Measurements from ENCODE around the gene ZYG11A. TPM values are rescaled to one million over a fixed set of nuclear protein-coding genes. Genes with fewer than 3 reads are reported as not detected.
"Not testable (repeated sequence)": the region's sequence is repeated elsewhere in the genome, so short reads cannot be mapped to it uniquely, and the experiment has no call there.

ZYG11A gene
- polyA plus RNA-seq, 2 donors = 0.51 to 0.79 TPM

DNA sequence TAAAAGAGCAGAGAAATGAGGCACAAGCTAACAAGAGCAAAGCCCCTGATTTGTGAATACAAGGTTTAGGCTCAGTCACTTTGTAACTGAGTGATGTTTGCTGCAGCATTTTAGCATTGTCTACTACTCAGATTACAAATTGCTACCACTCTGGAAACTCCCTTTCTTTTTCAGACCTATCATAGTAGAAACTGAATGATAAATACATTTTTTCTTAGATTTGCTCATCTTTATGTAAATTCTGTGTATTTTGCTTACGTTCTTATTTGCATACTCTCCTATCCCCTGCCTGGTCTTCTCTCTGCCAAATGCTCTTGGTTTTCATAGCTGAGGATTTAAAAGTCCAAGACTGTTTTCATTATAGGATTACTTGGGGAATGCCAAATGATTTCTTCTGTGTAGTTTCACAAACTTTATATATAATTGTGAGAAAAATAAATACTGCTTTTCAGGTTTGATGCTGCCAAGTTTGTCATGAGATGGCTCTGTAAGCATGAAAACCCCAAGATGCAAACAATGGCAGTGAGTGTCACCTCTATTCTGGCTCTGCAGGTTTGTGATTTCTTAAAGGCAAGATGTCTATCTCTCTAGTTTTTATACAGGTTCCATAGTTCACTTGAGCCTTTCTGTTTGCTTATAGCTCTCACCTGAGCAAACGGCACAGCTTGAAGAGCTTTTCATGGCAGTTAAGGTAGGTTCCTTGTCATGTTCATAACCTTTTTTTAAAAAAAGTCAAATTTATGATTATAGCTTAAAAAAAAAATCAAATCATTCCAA lies 24.7 kb downstream of the ZYG11A start:
- Histone ChIP-seq H3K36me3 (ENCODE audit: control insufficient read depth in 2 of 2, insufficient read depth in 2 of 2, low read length in 1 of 2) (no peaks in the 10 kb centered on the region), H3K4me3 (ENCODE audit: low read depth in 1 of 2, low read length in 2 of 2) (no peak overlapping the region), H3K27ac (ENCODE audit: low read depth in 2 of 2, low read length in 1 of 2) (no peak overlapping the region), H3K4me1 (ENCODE audit: control insufficient read depth in 2 of 2, insufficient read depth in 2 of 2, low read length in 1 of 2) (no peaks in the 10 kb centered on the region), H3K9me3 (ENCODE audit: control insufficient read depth in 2 of 2, insufficient read depth in 1 of 2, low read depth in 1 of 2, low read length in 1 of 2) (no peaks in the 10 kb centered on the region), H3K27me3 (ENCODE audit: control insufficient read depth in 1 of 2, insufficient read depth in 2 of 2, low read length in 2 of 2) (no peaks in the 10 kb centered on the region)
- 55 to 66% methylated on average over 2 of the region's 2 CpGs for WGBS, 2 donors

DNA sequence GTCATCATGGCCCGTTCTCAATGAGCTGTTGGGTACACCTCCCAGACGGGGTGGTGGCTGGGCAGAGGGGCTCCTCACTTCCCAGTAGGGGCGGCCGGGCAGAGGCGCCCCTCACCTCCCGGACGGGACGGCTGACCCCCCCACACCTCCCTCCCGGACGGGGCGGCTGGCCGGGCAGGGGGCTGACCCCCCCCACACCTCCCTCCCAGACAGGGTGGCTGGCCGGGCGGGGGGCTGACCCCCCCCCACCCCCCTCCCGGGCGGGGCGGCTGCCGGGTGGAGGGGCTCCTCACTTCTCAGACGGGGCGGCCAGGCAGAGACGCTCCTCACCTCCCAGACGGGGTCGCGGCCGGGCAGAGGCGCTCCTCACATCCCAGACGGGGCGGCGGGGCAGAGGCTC lies 27.2 kb downstream of the ZYG11A start:
- not testable (repeated sequence) for H3K4me3 ChIP-seq (ENCODE audit: low read depth in 1 of 2, low read length in 2 of 2); H3K9me3 ChIP-seq (ENCODE audit: control insufficient read depth in 2 of 2, insufficient read depth in 1 of 2, low read depth in 1 of 2, low read length in 1 of 2); H3K27ac ChIP-seq (ENCODE audit: low read depth in 2 of 2, low read length in 1 of 2); H3K36me3 ChIP-seq (ENCODE audit: control insufficient read depth in 2 of 2, insufficient read depth in 2 of 2, low read length in 1 of 2); H3K4me1 ChIP-seq (ENCODE audit: control insufficient read depth in 2 of 2, insufficient read depth in 2 of 2, low read length in 1 of 2); H3K27me3 ChIP-seq (ENCODE audit: control insufficient read depth in 1 of 2, insufficient read depth in 2 of 2, low read length in 2 of 2)
- 94 to 97% methylated on average over 12 to 28 of the region's 29 CpGs for WGBS, 2 donors

DNA sequence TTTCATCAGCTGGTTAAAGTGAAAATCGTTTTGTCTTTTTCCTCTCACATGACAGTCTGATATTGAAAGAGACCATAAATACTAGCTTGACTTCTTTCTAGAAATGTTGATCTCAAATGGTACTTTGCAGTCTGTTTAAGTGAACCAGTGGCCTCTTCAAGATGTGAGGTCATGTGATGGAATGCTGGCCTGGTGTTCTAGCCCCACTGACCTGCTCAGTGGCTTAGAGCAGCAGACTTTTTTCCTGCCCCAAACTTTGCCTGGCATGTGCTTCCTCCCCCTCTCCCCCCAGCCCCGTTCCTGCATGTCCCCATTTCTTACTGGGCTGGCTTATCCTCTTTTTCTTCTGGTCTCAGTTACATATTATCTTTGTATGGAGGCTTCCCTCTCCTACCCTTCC lies 34.3 kb downstream of the ZYG11A start:
- no peak overlapping the region for H3K27ac ChIP-seq (ENCODE audit: low read depth in 2 of 2, low read length in 1 of 2)
- no peaks in the 10 kb centered on the region for H3K36me3 ChIP-seq (ENCODE audit: control insufficient read depth in 2 of 2, insufficient read depth in 2 of 2, low read length in 1 of 2)
- H3K4me1 ChIP-seq (ENCODE audit: control insufficient read depth in 2 of 2, insufficient read depth in 2 of 2, low read length in 1 of 2) = no peaks in the 10 kb centered on the region
- WGBS, 2 donors = 59 to 66% methylated on average over 2 of the region's 2 CpGs
- H3K9me3 ChIP-seq (ENCODE audit: control insufficient read depth in 2 of 2, insufficient read depth in 1 of 2, low read depth in 1 of 2, low read length in 1 of 2) = no peaks in the 10 kb centered on the region
- H3K4me3 ChIP-seq (ENCODE audit: low read depth in 1 of 2, low read length in 2 of 2) = no peak overlapping the region
- H3K27me3 ChIP-seq (ENCODE audit: control insufficient read depth in 1 of 2, insufficient read depth in 2 of 2, low read length in 2 of 2) = no peaks in the 10 kb centered on the region

DNA sequence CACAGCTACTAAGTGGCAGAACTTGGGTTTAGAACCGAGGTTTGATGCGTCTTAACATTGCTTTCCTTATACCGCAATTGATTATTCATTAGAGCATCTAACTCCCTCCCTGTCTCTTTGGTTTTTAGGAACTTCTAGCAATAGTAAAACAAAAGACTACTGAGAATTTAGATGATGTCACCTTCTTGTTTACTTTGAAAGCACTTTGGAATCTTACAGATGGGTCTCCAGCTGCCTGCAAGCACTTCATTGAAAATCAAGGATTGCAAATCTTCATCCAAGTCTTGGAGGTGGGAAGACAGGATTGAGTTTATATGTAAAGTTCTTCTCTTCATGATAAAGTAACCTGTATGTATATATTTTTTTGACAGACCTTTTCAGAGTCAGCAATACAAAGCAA lies 35.0 kb downstream of the ZYG11A start:
- Histone ChIP-seq H3K27me3 (ENCODE audit: control insufficient read depth in 1 of 2, insufficient read depth in 2 of 2, low read length in 2 of 2) (no peaks in the 10 kb centered on the region), H3K4me3 (ENCODE audit: low read depth in 1 of 2, low read length in 2 of 2) (no peak overlapping the region), H3K9me3 (ENCODE audit: control insufficient read depth in 2 of 2, insufficient read depth in 1 of 2, low read depth in 1 of 2, low read length in 1 of 2) (no peaks in the 10 kb centered on the region), H3K36me3 (ENCODE audit: control insufficient read depth in 2 of 2, insufficient read depth in 2 of 2, low read length in 1 of 2) (no peaks in the 10 kb centered on the region), H3K27ac (ENCODE audit: low read depth in 2 of 2, low read length in 1 of 2) (no peak overlapping the region), H3K4me1 (ENCODE audit: control insufficient read depth in 2 of 2, insufficient read depth in 2 of 2, low read length in 1 of 2) (no peaks in the 10 kb centered on the region)
- WGBS, 2 donors = 91 to 93% methylated on average over 3 of the region's 3 CpGs

DNA sequence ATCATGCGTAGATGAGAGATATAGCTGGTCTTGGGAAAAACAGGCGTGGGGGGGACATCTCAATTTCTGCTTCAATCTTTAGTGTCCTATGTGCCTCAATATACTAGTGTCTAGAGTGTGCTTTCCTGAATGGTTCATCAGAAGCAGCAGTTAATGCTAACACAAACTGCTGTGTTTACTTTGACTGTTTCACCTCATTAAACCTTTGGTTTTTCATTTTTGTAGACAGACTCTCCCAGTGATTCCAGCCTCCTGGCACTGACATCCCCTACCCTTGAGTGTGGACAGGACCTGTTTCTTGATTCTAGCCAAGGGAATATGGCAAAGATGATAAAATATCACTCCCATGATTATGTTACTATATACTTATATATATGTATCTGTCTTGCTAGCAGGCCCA lies 37.6 kb downstream of the ZYG11A start:
- Histone ChIP-seq H3K36me3 (ENCODE audit: control insufficient read depth in 2 of 2, insufficient read depth in 2 of 2, low read length in 1 of 2) (no peaks in the 10 kb centered on the region), H3K4me3 (ENCODE audit: low read depth in 1 of 2, low read length in 2 of 2) (no peak overlapping the region), H3K4me1 (ENCODE audit: control insufficient read depth in 2 of 2, insufficient read depth in 2 of 2, low read length in 1 of 2) (no peaks in the 10 kb centered on the region), H3K27me3 (ENCODE audit: control insufficient read depth in 1 of 2, insufficient read depth in 2 of 2, low read length in 2 of 2) (no peaks in the 10 kb centered on the region), H3K9me3 (ENCODE audit: control insufficient read depth in 2 of 2, insufficient read depth in 1 of 2, low read depth in 1 of 2, low read length in 1 of 2) (no peaks in the 10 kb centered on the region), H3K27ac (ENCODE audit: low read depth in 2 of 2, low read length in 1 of 2) (no peak overlapping the region)
- WGBS, 2 donors = 88 to 95% methylated on average over 2 of the region's 2 CpGs

DNA sequence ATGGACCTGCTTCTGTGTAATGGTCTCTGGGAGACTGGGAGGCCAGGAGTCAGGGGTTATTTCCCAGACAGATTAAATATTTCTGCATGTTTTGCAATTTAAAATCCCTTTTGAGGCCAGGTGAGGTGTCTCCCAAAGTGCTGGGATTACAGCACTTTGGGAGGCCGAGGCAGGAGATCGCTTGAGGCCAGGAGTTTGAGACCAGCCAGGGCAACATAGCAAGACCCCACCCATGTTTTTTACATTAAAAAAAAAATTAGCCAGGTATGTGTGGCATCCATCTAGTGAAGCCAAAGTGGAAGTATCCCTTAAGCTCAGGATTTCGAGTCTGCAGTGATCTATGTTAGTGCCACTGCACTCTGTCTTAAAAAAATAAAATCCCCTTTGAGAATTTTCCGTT lies 44.9 kb downstream of the ZYG11A start:
- Histone ChIP-seq H3K27me3 (ENCODE audit: control insufficient read depth in 1 of 2, insufficient read depth in 2 of 2, low read length in 2 of 2) (no peaks in the 10 kb centered on the region), H3K9me3 (ENCODE audit: control insufficient read depth in 2 of 2, insufficient read depth in 1 of 2, low read depth in 1 of 2, low read length in 1 of 2) (no peaks in the 10 kb centered on the region), H3K27ac (ENCODE audit: low read depth in 2 of 2, low read length in 1 of 2) (no peak overlapping the region), H3K36me3 (ENCODE audit: control insufficient read depth in 2 of 2, insufficient read depth in 2 of 2, low read length in 1 of 2) (no peaks in the 10 kb centered on the region), H3K4me3 (ENCODE audit: low read depth in 1 of 2, low read length in 2 of 2) (no peak overlapping the region), H3K4me1 (ENCODE audit: control insufficient read depth in 2 of 2, insufficient read depth in 2 of 2, low read length in 1 of 2) (no peaks in the 10 kb centered on the region)
- 76 to 84% methylated on average over 4 of the region's 4 CpGs for WGBS, 2 donors

DNA sequence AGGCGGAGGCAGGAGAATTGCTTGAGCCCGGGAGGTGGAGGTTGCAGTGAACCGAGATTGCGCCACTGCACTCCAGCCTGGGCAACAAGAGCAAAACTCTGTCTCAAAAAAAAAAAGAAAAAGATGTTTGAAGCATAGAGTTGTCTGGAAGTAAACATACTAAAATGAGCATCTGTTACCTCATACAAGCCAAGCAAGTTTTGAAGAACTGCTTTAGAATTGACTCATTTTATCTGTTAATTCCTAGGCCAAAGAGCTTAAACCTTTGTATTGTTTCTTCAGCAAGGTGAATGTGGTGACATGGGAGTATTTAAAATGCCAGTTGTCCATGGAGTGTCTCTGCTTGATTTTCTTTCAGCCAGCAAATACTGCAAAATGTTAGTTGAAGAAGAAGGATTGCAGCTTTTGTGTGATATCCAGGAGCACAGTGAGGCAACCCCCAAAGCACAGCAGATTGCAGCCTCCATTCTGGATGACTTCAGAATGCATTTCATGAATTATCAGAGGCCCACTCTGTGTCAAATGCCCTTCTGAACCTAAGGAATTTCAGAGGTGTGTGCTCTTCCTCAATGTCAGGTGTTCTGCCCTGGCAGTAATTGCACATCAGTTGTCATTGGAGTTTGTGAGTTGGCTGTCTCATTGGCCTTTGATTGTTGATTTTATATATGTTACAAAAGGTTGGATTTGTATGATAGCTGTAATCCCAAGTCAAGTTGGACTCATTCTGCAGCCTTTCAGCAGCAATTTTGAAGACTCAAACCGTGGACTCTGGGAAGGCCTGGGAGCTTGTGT lies 50.1 kb downstream of the ZYG11A start:
- H3K27ac ChIP-seq (ENCODE audit: low read depth in 2 of 2, low read length in 1 of 2) = peak overlapping the region; percentile 82 to 86
- no peaks in the 10 kb centered on the region for H3K9me3 ChIP-seq (ENCODE audit: control insufficient read depth in 2 of 2, insufficient read depth in 1 of 2, low read depth in 1 of 2, low read length in 1 of 2)
- no peaks in the 10 kb centered on the region for H3K27me3 ChIP-seq (ENCODE audit: control insufficient read depth in 1 of 2, insufficient read depth in 2 of 2, low read length in 2 of 2)
- no peak overlapping the region for H3K4me3 ChIP-seq (ENCODE audit: low read depth in 1 of 2, low read length in 2 of 2)
- peaks cover 0 to 3% of the 10 kb centered on the region in 2 donors for H3K36me3 ChIP-seq (ENCODE audit: control insufficient read depth in 2 of 2, insufficient read depth in 2 of 2, low read length in 1 of 2)
- H3K4me1 ChIP-seq (ENCODE audit: control insufficient read depth in 2 of 2, insufficient read depth in 2 of 2, low read length in 1 of 2) = no peaks in the 10 kb centered on the region
- WGBS, 2 donors = 79 to 89% methylated on average over 5 of the region's 5 CpGs

DNA sequence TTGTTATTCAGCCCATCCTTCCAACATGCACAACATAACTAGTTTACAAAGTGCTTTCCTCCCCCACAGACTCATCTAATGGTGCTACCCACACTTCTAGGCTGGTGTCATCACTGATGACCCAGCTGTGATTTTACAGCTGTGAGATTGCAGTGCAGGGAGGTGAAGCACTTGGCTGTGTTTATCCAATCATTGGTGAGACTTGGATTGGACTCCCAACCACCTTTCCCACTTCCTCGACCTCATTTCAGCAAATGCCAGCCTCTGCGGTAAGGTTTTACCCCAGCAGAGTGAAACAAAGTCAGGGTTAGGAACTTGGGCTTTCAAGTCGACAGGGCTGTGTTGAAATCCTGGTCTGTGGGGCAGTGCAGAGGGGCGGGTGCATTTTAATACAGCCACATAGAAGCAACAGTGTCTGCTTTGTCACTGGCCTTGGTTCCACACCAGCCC lies 56.9 kb downstream of the ZYG11A start:
- 37 to 38% methylated on average over 4 of the region's 4 CpGs for WGBS, 2 donors
- Histone ChIP-seq H3K4me1 (ENCODE audit: control insufficient read depth in 2 of 2, insufficient read depth in 2 of 2, low read length in 1 of 2) (peaks cover 0 to 3% of the 10 kb centered on the region in 2 donors), H3K9me3 (ENCODE audit: control insufficient read depth in 2 of 2, insufficient read depth in 1 of 2, low read depth in 1 of 2, low read length in 1 of 2) (no peaks in the 10 kb centered on the region), H3K4me3 (ENCODE audit: low read depth in 1 of 2, low read length in 2 of 2) (no peak overlapping the region), H3K36me3 (ENCODE audit: control insufficient read depth in 2 of 2, insufficient read depth in 2 of 2, low read length in 1 of 2) (peaks cover 3 to 4% of the 10 kb centered on the region in 2 donors), H3K27me3 (ENCODE audit: control insufficient read depth in 1 of 2, insufficient read depth in 2 of 2, low read length in 2 of 2) (no peaks in the 10 kb centered on the region), H3K27ac (ENCODE audit: low read depth in 2 of 2, low read length in 1 of 2) (no peak overlapping the region)

DNA sequence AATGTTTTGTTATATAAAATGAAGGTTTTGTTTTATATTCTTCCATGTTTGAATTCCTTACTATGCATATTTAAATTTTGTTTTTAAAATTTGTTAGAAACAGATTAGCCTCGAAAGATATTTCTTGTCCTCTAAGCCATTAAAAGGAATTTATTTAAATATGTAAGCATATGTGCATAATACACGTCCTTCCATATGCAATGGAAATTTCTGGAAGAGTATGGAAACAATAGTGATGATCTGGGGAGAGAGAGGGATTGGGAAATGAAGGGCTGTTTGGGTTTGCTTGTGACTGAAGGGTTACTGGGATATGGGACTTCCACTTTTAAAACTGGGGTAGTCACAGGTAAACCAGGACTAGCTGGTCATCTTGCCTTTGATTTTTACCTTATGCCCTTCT lies 57.8 kb downstream of the ZYG11A start:
- 80 to 87% methylated on average over 2 of the region's 2 CpGs for WGBS, 2 donors
- peaks cover 0 to 5% of the 10 kb centered on the region in 2 donors for H3K36me3 ChIP-seq (ENCODE audit: control insufficient read depth in 2 of 2, insufficient read depth in 2 of 2, low read length in 1 of 2)

More for the DNA sequence above, 57.8 kb downstream of the ZYG11A start:
- H3K4me3 ChIP-seq (ENCODE audit: low read depth in 1 of 2, low read length in 2 of 2) = no peak overlapping the region
- no peaks in the 10 kb centered on the region for H3K9me3 ChIP-seq (ENCODE audit: control insufficient read depth in 2 of 2, insufficient read depth in 1 of 2, low read depth in 1 of 2, low read length in 1 of 2)
- no peak overlapping the region for H3K27ac ChIP-seq (ENCODE audit: low read depth in 2 of 2, low read length in 1 of 2)
- peaks cover 0 to 3% of the 10 kb centered on the region in 2 donors for H3K4me1 ChIP-seq (ENCODE audit: control insufficient read depth in 2 of 2, insufficient read depth in 2 of 2, low read length in 1 of 2)
- no peaks in the 10 kb centered on the region for H3K27me3 ChIP-seq (ENCODE audit: control insufficient read depth in 1 of 2, insufficient read depth in 2 of 2, low read length in 2 of 2)
